DMS 273 treated with DMSO at 0.1 percent for 48 hours (cell line): ENCODE measurements around the gene OR10H2.
A peak's percentile ranks its signal among the peaks of the same experiment; 100 is the strongest.
"Not testable (repeated sequence)": the region's sequence is repeated elsewhere in the genome, so short reads cannot be mapped to it uniquely, and the experiment has no call there.

Experiments
- DNase-seq: peaks from one replicate; lab custom pipeline; 2025; lab: John Stamatoyannopoulos, UW

OR10H2 gene

GRCh38 chr19:15727724-15728123, at the start of gene OR10H2:
TSS of gene OR10H2 (plus strand) at chr19:15728024. CDS start at chr19:15728044, 20 bp downstream.
- DNase-seq = no peak

GRCh38 chr19:15679089-15679488, 48.7 kb upstream of the OR10H2 start:
- DNase-seq = no peak

- DNase-seq = not testable (repeated sequence)
These were observed 48.0 kb upstream of the OR10H2 start for GRCh38 chr19:15679865-15680264.

- no peak for DNase-seq
These were observed 47.1 kb upstream of the OR10H2 start for GRCh38 chr19:15680478-15681322.

- DNase-seq = no peak
These were observed 44.4 kb upstream of the OR10H2 start for GRCh38 chr19:15683411-15683810.

GRCh38 chr19:15684828-15685227, 43.0 kb upstream of the OR10H2 start:
- DNase-seq = no peak

GRCh38 chr19:15696654-15697194, 31.1 kb upstream of the OR10H2 start:
- DNase-seq = no peak

GRCh38 chr19:15701757-15702533, 25.9 kb upstream of the OR10H2 start:
- DNase-seq = no peak

- peak; percentile 84 for DNase-seq
These were observed 25.3 kb upstream of the OR10H2 start for GRCh38 chr19:15702534-15702930.

GRCh38 chr19:15714638-15715037, 13.2 kb upstream of the OR10H2 start:
- no peak for DNase-seq

- DNase-seq = no peak
These were observed 12.2 kb upstream of the OR10H2 start for GRCh38 chr19:15715642-15716041.

- no peak for DNase-seq
These were observed 10.0 kb upstream of the OR10H2 start for GRCh38 chr19:15717809-15718208.

GRCh38 chr19:15721268-15721667, 6.6 kb upstream of the OR10H2 start:
- no peak for DNase-seq

GRCh38 chr19:15722956-15723355, 4.9 kb upstream of the OR10H2 start:
- DNase-seq = no peak

- DNase-seq = no peak
These were observed 2.7 kb downstream of the OR10H2 start for GRCh38 chr19:15730538-15730937.

- DNase-seq = no peak
These were observed 4.6 kb downstream of the OR10H2 start for GRCh38 chr19:15732388-15732787.

GRCh38 chr19:15733895-15734294, 6.1 kb downstream of the OR10H2 start:
- DNase-seq = no peak

- DNase-seq = no peak
These were observed 9.9 kb downstream of the OR10H2 start, which contains the start of gene OR10H3 for GRCh38 chr19:15737722-15738121. TSS of gene OR10H3 (plus strand) at chr19:15737985. CDS start at chr19:15741393, 3,408 bp downstream.

GRCh38 chr19:15740785-15741184, 13.0 kb downstream of the OR10H2 start:
- no peak for DNase-seq

GRCh38 chr19:15748239-15748638, 20.4 kb downstream of the OR10H2 start:
- no peak for DNase-seq

GRCh38 chr19:15758379-15758778, 30.6 kb downstream of the OR10H2 start:
- no peak for DNase-seq

- DNase-seq = no peak
These were observed 32.2 kb downstream of the OR10H2 start for GRCh38 chr19:15759962-15760565.
